Esophagus muscularis mucosa (tissue), 4 donors: ENCODE measurements around the gene PEAK3. TPM values are rescaled to one million over a fixed set of nuclear protein-coding genes. Genes with fewer than 3 reads are reported as not detected.

Experiments used
- DNase-seq: peaks from one replicate; pipeline ENCODE4 v3.0.0-alpha.2; 2017; ENCODE audit errors: extremely low spot score
- H3K27ac ChIP-seq, 4 donors: fragments of 200-600 bp; sonication (generic); replicated peaks in 1 of 4; 1 replicate in 3 of 4; 2 replicates in 1 of 4; pipeline ENCODE4 v1.5.1; 2016 to 2019; ENCODE audit warnings: mild to moderate bottlenecking in 1 of 4
- H3K27me3 ChIP-seq, 4 donors: fragments of 200-600 bp; sonication (generic); one replicate each; pipeline versions ENCODE4 v1.5.1 to v1.6.0; 2016 to 2019
- H3K36me3 ChIP-seq, 4 donors: fragments of 200-600 bp; sonication (generic); one replicate each; pipeline ENCODE4 v1.5.1; 2016 to 2019
- H3K4me1 ChIP-seq, 4 donors: fragments of 200-600 bp; sonication (generic); one replicate each; pipeline ENCODE4 v1.5.1; 2016 to 2019
- H3K4me3 ChIP-seq, 4 donors: fragments of 200-600 bp; sonication (generic); 1 replicate in 2 of 4; 2 replicates in 2 of 4; pipeline ENCODE4 v1.5.1; 2016 to 2019; ENCODE audit warnings: mild to moderate bottlenecking in 4 of 4, moderate library complexity in 1 of 4
- H3K9me3 ChIP-seq, 4 donors: fragments of 200-600 bp; sonication (generic); 1 replicate in 3 of 4; 2 replicates in 1 of 4; pipeline ENCODE4 v1.5.1; 2016 to 2019
- EP300 ChIP-seq: sonication (generic); formaldehyde crosslinking; IDR thresholded peaks from one replicate; pipeline ENCODE4 v1.6.1; 2017; ENCODE audit warnings: antibody characterized with exemption
- POLR2A ChIP-seq: fragments of 450-650 bp; IDR thresholded peaks from one replicate; pipeline ENCODE4 v1.6.1; 2017; ENCODE audit warnings: antibody characterized with exemption, moderate library complexity, mild to moderate bottlenecking, low read depth
- POLR2AphosphoS5 ChIP-seq, 2 donors: sonication (generic); formaldehyde crosslinking; IDR thresholded peaks; one replicate each; pipeline ENCODE4 v1.6.1; 2017; ENCODE audit warnings: antibody characterized with exemption in 2 of 2
- WGBS: methylation state at CpG from one replicate; pipeline ENCODE4 v1.1.5; 2018; 5-methylcytosine and 5-hydroxymethylcytosine counted together
- intact Hi-C: fragments of 100-400 bp; cut with DNase I; formaldehyde crosslinking; loops from one replicate; pipeline ENCODE4 v1.15.1; 2023
- total RNA-seq, 4 donors: library from RNA; depleted of rRNA; stranded (reverse); fragments of >200 nt; gene quantifications; one replicate each; pipeline versions ENCODE4 v1.1.0 to v1.2.1, GENCODE V29; 2016
- TF ChIP-seq, protein P1 (sequence below), 3 experiments: fragments of 200-600 bp in 2 of 3; fragments of 450-650 bp in 1 of 3; sonication (generic) in 2 of 3; IDR thresholded peaks; one replicate each; pipeline ENCODE4 v1.5.1; 2017 to 2019; ENCODE audit warnings: antibody characterized with exemption in 3 of 3, mild to moderate bottlenecking in 2 of 3, moderate library complexity in 1 of 3

The PEAK3 gene
- total RNA-seq, 4 donors from 2014 or later: 0.78 to 2.3 (median 1.3) TPM

DNA sequence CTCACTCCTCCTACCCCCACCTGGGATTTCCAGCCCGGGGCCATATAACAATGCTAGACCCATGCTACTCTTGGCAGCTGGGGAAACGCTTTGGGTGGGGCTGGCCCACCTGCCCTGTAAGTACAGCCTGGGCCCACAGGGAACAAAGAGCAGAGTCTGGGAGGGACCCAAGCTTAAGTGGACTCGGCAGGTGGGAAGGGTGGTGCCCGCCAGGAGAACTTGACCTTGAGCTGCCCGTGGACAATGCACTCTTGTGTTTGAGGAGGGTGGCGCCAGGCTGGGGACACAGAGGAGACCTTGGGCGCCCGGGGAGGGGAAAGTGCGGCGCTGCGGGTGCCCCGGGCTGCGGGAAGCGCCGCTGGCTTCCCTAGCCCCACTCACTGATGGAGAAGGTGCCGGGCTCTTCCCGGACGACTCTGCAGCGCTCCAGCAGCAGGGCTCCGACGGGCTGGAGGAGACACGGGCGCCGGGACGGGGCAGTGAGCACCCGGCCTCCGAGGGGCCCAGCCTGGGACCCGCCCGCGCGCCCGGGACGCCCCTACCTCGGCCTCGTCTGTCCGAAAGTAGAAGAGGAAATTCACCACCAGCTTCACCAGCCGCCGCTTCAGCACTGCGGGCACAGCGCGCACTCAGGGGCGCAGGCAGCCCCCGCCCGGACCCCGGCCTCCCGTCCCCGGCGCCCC is 46.5 kb downstream of the PEAK3 start:
- H3K9me3 ChIP-seq: no peaks in the 10 kb centered on the region
- H3K4me1 ChIP-seq: peaks cover 56 to 85% (median 69%) of the 10 kb centered on the region in 4 donors
- TF ChIP-seq, protein P1, sequence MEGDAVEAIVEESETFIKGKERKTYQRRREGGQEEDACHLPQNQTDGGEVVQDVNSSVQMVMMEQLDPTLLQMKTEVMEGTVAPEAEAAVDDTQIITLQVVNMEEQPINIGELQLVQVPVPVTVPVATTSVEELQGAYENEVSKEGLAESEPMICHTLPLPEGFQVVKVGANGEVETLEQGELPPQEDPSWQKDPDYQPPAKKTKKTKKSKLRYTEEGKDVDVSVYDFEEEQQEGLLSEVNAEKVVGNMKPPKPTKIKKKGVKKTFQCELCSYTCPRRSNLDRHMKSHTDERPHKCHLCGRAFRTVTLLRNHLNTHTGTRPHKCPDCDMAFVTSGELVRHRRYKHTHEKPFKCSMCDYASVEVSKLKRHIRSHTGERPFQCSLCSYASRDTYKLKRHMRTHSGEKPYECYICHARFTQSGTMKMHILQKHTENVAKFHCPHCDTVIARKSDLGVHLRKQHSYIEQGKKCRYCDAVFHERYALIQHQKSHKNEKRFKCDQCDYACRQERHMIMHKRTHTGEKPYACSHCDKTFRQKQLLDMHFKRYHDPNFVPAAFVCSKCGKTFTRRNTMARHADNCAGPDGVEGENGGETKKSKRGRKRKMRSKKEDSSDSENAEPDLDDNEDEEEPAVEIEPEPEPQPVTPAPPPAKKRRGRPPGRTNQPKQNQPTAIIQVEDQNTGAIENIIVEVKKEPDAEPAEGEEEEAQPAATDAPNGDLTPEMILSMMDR (IDR thresholded peaks at IDR 0.05): no peak
- TF ChIP-seq POLR2AphosphoS5 (IDR thresholded peaks at IDR 0.05): no peak
- TF ChIP-seq POLR2A: no peak
- TF ChIP-seq EP300: no peak
- no peak for DNase-seq
- peak overlapping the region; percentile 88 to 100 (median 98) for H3K4me3 ChIP-seq
- peaks cover 7 to 40% (median 37%) of the 10 kb centered on the region in 4 donors for H3K36me3 ChIP-seq
- 0% methylated on average over 19 of the region's 48 CpGs for WGBS
- no peaks in the 10 kb centered on the region for H3K27me3 ChIP-seq
- H3K27ac ChIP-seq: peak overlapping the region; percentile 94 to 99 (median 96)
- intact Hi-C loops: loop anchor here (1.0 to 5.0 kb wide), 3 partner anchors 37 to 157 kb away; partner anchors contain the start of gene AP3D1

DNA sequence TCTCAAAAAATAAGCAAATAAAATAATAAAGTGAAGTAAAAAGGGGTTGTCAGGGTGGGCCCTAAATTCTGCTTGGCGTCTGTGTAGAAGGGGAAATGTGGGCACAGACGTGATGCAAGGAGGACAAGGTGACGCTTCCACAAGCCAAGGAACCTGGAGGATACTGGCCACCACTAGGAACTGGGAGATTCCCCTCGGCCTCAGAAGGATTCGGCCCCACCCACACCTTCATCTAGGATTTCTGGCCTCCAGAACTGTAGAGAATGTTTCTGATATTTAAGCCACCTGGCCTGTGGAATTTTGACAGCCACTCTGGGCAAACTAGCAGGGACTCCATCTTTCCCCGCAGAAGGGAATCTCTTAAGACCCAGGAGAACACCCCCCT is 47.0 kb downstream of the PEAK3 start:
- WGBS: 41% methylated on average over 6 of the region's 6 CpGs
- H3K4me3 ChIP-seq: peak overlapping the region; percentile 88 to 100 (median 98)
- no peaks in the 10 kb centered on the region for H3K27me3 ChIP-seq
- intact Hi-C loops: loop anchor here (5.0 kb wide), 2 partner anchors 83 to 157 kb away; partner anchors contain the start of gene AP3D1
- TF ChIP-seq, protein P1 (IDR thresholded peaks at IDR 0.05): no peak
- no peak for TF ChIP-seq EP300
- TF ChIP-seq POLR2AphosphoS5 (IDR thresholded peaks at IDR 0.05): no peak
- TF ChIP-seq POLR2A: no peak
- H3K9me3 ChIP-seq: no peaks in the 10 kb centered on the region
- peaks cover 51 to 79% (median 64%) of the 10 kb centered on the region in 4 donors for H3K4me1 ChIP-seq
- DNase-seq: no peak
- H3K36me3 ChIP-seq: peaks cover 12 to 45% (median 42%) of the 10 kb centered on the region in 4 donors
- peak overlapping the region; percentile 94 to 99 (median 96) for H3K27ac ChIP-seq

DNA sequence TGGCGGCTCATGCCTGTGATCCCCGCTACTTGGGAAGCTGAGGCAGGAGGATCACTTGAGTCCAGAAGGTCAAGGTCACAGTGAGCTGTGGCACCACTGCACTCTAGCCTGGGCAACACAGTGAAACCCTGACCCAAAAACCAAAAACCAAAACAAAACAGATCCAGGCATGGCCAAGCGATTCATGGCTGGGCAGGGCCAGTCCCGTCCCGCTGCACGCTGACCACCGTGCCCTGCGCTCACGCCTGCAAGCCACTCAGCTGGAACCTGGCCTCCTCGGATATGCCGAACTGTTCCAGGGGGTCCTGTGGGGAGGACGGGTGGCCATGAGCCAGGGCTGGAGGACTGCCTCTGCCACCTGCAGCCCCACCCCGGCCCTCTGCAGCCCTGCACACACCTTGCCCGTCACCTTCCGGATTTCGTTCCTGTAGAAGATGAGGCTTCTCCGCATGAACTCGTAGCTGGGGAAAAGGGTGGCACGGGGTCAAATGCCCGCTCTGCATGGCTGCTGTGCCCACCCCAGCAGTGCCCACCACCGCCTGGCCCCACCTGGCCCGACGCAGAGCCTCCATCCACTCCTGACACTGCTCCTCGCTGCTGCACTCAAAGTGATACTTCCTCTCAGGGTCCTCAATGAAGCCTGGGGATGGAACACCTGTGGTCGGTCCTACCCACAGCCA is 48.2 kb downstream of the PEAK3 start:
- intact Hi-C loops: no loop called here
- H3K36me3 ChIP-seq: peaks cover 17 to 58% (median 54%) of the 10 kb centered on the region in 4 donors

DNA sequence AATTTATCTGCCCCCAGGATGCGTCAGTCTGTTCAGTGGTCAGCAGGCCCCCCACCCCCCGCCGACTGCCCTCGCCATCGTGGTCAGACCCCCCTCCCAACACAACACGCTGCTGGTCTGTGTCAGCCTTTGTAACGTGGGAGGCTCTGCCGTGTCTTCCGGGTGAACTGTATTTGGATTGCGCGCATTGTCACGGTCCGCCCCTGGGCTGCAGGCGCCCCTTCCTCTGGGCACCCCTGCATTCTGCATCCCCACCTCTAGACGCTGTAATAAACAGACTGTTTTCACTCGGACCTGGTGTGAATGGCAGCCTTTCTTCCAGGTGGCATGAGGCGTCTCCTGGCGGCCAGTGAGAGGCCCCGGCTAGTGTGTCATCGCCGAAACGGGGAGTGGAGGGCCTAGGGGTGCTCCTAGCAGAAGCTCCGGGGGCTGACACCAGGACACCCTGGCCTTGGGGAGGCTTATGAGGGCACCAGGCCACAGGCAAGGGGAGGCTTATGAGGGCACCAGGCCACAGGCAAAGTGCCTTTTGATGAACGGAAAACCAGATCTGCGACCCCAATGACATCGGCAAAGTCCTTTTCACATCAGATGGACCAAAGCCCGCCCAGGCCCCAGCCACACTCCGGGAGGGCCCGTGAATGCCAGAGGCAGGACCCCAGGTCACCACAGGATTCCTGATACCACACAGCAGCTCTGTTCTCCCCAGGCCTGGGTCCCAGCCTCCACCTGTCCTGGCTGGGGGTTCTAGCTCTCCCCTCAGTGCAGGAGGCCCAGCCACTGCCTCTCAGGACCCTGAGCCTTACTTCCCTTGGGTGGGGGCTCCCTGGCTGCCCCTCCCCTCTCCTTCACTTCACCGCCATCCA is 49.5 kb downstream of the PEAK3 start:
- Histone ChIP-seq H3K27ac (no peak overlapping the region), H3K4me3 (no peak overlapping the region), H3K27me3 (no peaks in the 10 kb centered on the region), H3K9me3 (no peaks in the 10 kb centered on the region), H3K36me3 (peaks cover 26 to 70% (median 66%) of the 10 kb centered on the region in 4 donors), H3K4me1 (peaks cover 26 to 55% (median 39%) of the 10 kb centered on the region in 4 donors)
- WGBS: 78% methylated on average over 22 of the region's 30 CpGs
- TF ChIP-seq, protein P1 (IDR thresholded peaks at IDR 0.05): no peak
- no peak for TF ChIP-seq POLR2AphosphoS5 (IDR thresholded peaks at IDR 0.05)
- no peak for TF ChIP-seq POLR2A
- no peak for TF ChIP-seq EP300
- intact Hi-C loops: no loop called here
- no peak for DNase-seq

More for the DNA sequence above, 48.2 kb downstream of the PEAK3 start:
- no peaks in the 10 kb centered on the region for H3K27me3 ChIP-seq
- WGBS: 88% methylated on average over 18 of the region's 25 CpGs
- H3K9me3 ChIP-seq: no peaks in the 10 kb centered on the region
- peak overlapping the region in 1 of 4 donors; percentile 26 for H3K27ac ChIP-seq
- DNase-seq: no peak
- TF ChIP-seq, protein P1 (IDR thresholded peaks at IDR 0.05): no peak
- TF ChIP-seq POLR2AphosphoS5 (IDR thresholded peaks at IDR 0.05) (no peak), EP300 (no peak), POLR2A (no peak)
- H3K4me3 ChIP-seq: no peak overlapping the region
- peaks cover 39 to 67% (median 51%) of the 10 kb centered on the region in 4 donors for H3K4me1 ChIP-seq
